Kidney tubule cell (primary cell): Measurements from ENCODE around the gene GON4L.
"Not testable (repeated sequence)": the region's sequence is repeated elsewhere in the genome, so short reads cannot be mapped to it uniquely, and the experiment has no call there.

ENCODE experiments used
- DNase-seq: peaks from one replicate; pipeline ENCODE4 v3.0.0-alpha.2; 2018; ENCODE audit warnings: low spot score

GON4L gene

DNA sequence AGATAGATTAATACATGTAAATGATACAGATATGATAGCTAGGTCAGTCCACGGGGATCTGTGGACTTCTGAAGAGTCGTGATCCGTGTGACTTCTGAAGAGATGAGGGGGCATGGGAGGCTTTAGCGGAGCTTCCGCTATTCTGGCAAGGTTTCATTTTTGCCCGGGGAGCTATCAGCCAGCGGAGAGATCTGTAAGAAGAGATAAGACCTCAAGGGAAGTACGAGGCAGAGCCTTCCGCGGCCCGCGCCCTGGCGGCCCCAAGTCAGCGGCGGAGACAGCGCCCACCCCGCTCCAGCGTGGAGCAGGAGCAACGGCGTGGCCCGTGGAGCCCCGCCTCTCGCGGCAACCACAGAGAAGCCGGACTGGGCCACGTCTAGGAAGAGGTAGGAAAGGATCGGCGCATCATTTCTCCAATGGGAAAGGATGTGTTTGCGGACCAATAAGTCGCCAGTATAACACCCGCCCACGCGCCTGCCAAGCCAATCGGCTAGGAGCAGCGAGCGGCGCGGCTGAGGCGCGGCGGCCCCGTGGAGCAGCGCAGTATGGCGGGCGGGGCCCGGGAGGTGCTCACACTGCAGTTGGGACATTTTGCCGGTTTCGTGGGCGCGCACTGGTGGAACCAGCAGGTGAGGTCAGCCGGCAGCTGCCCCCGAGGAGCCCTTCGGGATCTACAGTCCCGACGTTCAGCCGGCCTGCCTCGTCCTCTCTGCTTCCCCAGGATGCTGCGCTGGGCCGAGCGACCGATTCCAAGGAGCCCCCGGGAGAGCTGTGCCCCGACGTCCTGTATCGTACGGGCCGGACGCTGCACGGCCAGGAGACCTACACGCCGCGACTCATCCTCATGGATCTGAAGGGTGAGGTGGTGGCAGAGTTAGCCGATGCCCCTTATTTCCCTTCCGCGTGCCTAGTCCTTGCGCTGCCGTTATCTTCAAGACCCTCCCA is 111.5 kb downstream of the GON4L start:
- peak; percentile 98 for DNase-seq

DNA sequence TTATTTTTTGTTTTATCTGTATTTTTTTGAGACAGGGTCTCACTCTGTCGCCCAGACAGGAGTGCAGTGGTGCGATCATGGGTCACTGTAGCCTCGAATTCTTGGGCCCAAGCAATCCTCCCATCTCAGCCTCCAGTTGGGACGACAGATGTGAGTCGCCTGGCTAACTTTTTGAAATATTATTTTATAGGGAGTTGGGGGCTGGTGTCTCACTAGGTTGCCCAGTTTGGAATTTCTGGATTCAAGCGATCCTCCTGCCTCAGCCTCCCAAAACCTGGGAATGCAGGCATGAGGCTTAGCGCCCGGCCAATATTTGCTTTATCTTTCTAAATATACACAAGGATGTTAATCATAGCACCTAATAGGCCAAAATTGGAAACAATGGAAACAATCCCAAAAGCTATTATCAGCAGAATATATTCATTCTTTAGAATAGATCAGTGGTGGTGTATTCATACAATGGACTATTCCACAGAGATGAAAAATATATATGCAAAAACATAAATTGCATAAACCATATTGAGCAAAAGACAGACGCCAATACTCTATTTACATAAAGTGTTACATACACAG is 112.2 kb downstream of the GON4L start:
- DNase-seq = no peak

DNA sequence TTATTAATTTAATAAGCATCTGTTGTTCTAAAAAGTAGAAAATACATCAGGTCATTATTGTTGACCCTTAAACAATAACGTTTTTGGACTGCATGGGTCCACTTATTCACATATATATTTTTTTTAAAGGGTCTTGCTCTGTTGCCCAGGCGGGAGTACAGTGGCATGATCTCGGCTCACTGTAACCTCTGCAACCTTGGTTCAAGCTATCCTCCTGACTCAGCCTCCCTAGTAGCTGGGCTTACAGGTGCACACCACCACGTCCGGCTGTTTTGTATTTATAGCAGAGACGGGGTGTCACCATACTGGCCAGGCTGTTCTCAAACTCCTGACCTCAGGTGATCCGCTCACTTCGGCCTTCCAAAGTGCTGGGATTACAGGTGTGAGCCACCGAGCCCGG is 115.1 kb downstream of the GON4L start:
- DNase-seq = no peak

DNA sequence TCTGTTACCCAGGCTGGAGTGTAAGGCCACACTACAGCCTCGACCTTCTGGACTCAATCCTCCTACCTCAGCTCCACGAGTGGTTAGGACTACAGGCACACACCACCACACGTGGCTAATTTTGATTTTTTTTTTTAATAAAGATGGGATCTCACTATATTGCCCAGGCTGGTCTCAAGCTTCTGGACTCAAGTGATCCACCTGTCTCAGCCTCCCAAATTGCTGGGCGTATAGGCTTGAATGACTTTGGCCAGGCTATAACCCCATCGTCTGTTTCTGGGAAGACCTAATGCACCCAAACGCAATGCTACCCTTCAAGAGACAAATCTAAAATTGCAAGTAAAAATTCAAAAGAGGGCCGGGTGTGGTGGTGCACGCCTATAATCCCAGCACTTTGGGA is 116.0 kb downstream of the GON4L start:
- no peak for DNase-seq

DNA sequence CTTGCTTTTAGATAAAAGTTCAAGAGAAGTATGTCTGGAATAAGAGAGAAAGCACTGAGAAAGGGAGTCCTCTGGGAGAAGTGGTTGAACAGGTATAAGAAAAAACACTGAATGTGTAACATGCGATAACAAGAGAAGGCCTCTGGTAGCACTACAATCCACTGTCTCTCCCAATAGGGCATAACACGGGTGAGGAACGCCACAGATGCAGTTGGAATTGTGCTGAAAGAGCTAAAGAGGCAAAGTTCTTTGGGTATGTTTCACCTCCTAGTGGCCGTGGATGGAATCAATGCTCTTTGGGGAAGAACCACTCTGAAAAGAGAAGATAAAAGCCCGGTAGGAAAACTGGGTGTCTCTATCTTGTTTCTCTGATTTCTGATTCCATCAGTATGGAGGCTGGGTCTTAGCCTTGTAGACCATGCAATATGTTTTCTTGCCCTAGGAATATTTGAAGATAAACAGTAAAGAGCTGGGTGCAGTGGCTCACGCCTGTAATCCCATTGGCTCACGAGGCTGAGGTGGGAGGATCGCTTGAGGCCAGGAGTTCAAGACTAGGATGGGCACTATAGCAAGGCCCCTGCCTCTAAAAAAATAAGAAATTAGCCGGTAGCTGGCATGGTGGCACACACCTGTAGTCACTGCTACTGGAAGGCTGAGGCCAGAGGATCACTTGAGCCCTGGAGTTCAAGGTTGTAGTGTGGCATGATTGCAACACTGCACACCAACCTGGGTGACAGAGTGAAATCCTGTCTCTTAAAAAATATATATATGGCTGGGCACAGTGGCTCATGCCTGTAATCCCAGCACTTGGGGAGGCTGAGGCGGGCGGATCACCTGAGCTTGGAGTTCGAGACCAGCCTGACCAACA is 127.7 kb downstream of the GON4L start:
- peak; percentile 56 for DNase-seq

DNA sequence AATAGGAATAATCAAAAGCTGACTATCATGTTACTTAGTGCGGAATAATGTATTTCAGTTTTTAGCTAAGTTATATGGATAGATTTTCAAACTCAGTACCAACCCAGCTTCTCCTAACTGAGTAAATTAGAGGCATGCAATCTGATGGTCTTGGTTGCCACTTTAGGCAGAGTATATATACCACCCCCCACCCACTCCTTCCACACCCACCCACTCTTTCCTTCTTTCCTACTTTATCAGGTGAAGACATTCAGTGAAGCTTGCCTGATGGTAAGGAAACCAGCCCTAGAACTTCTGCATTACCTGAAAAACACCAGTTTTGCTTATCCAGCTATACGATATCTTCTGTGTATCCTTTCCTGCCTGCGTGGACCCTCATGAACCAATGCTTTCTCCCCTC is 131.9 kb downstream of the GON4L start:
- no peak for DNase-seq

DNA sequence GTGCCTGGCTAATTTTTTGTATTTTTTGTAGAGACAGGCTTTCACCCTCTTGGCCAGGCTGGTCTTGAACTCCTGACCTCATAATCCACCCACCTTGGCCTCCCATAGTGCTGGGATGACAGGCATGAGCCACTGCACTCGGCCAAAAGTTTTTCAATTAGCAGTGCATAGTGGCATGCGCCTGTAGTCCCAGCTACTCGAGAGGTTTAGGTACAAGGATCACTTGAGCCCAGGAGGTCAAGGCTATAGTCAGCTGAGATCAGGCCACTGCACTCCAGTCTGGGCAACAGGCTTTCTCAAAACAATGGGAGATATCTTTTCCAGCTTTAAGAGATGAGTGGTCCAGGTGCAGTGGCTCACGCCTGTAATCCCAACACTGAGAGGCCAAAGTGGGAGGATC is 137.3 kb downstream of the GON4L start:
- DNase-seq = no peak

DNA sequence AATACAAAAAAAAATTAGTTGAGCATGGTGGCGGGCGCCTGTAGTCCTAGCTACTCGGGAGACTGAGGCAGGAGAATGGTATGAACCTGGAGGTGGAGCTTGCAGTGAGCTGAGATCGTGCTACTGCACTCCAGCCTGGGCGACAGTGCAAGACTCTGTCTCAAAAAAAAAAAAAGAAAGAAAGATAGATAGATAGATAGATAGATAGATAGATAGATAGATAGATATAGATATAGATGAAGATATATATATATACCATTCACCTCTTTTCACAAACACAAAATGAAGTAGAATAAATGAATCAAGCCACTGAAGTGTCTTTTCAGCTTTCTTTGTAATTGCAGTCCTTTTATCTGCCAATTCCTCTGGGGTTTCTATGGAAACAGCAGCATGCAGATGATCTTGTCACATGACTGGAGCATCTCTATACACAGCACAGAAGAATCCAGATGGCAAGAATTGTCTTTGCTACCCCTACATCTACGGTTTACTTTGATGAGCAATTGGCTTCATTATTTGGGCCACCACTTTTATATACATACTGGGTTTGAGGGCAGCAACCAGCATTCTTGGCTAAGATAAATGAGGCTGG is 138.4 kb downstream of the GON4L start:
- not testable (repeated sequence) for DNase-seq

DNA sequence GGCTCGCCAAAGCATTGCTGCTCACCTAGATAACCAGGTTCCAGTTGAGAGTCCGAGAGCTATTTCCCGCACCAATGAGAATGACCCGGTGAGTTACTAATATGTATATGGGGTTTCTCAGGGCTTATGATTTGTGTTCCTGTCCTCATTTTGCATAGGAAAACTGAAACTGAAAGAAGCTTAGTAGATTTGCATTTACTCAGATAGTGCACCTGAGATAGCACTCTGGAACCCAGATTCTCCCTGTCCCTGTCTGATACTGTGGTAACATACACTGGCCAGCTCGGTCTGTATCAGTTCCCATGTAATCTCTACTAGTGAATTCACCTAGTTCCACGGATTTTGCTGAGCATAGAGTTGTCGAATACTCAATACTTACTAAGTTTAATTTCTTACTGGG is 140.0 kb downstream of the GON4L start:
- DNase-seq = no peak

DNA sequence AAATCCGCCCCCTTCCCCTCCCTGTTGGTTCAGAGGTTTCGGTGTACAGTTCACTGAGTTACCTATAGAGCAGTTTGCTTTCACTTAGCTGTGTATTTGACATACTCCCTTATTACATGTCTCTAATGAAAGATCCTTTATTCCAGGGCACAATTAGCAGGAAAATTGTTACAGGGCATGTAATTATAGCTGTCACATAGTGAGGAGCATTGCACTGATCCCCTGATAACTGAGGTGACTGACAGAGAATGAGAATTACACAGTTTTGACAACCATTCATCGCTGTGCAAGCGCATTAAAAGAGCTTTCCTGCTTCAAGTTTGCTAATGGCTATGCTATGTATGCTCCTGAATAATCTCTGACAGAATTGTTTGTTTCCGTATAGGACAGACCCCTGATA is 141.2 kb downstream of the GON4L start:
- no peak for DNase-seq

DNA sequence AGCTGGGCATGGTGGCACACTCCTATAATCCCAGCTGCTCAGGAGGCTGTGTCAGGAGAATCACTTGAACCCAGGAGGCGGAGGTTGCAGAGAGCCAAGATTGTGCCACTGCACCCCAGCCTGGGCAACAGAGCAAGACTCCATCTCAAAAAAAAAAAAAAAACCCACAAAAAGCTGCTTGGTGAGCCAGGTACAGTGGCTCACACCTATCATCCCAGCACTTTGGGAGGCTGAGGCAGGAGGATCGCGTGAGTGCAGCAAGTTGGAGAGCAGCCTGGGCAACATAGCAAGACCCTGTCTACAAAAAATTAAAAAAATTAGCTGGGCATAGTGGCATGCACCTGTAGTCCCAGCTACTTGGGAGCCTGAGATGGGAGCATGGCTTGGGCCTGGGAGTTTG is 142.0 kb downstream of the GON4L start:
- not testable (repeated sequence) for DNase-seq

DNA sequence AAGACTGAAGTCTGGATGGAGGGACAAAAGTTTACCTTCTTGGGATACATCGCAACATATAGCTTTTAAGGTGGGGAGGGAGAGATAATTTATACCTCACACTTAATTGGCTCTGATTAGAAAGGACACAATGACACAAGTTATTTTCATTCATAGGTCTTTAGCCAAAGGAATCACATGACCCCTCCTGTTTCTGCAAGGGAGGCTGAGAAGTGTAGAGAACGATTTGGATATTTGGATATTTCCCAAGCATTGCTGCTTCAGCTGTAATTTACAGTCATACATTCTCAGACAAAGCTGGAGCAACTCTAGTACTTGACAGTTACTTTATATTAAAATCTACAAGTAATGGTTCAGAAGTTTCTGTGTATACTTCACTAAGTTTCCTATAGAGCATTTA is 143.9 kb downstream of the GON4L start:
- DNase-seq = no peak

DNA sequence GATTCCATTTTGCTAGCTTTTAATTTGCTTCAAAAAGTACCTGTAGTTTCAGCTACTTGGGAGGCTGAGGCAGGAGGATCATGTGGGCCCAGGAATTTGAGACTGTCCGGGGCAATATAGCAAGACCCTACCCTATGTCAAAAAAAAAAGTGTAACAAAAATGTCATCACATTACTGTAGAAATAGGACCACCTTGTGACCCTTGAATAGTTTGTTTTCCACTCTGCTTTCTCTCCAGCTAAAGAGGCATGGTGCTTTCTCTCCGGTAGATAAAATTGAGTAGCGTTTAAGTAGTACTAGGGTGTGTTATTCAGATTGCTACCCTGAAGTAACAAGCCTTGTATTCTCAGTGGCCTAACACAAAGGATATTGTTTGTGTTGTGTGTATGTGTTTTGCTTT is 144.4 kb downstream of the GON4L start:
- DNase-seq = not testable (repeated sequence)

DNA sequence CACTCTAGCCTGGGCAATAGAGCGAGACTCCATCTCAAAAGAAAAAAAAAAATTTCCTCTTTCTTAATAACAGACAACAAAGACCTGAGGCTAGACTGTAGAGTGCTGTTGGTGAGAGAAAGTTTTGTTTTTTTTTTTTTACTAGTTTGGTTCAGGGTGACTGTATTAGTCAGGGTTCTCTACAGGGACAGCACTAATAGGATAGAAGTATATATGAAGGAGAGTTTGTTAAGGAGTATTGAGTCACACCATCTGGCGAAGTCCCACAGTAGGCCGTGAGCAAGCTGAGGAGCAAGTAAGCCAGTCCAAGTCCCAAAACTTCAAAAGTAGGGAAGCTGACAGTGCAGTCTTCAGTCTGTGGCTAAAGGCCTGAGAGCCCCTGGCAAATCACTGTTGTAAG is 145.6 kb downstream of the GON4L start:
- DNase-seq = not testable (repeated sequence)

DNA sequence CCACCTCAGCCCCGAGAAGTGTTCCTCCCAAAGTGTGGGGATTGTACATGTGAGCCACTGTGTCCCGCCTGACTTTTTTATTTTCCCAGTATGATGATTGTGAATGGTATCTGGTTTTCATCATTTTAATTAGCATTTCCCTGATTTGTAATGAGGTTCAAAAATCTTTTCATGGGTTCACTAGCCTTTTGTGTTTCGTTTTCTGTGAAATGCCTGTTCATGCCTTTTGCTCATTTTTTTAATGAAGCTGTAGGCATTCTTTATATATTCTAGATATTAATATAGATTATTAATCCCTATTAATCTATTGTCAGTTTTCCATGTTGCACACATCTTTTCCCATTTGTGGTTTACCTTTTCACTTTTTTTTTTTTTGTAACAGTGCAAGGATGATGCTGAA is 147.6 kb downstream of the GON4L start:
- DNase-seq = no peak

DNA sequence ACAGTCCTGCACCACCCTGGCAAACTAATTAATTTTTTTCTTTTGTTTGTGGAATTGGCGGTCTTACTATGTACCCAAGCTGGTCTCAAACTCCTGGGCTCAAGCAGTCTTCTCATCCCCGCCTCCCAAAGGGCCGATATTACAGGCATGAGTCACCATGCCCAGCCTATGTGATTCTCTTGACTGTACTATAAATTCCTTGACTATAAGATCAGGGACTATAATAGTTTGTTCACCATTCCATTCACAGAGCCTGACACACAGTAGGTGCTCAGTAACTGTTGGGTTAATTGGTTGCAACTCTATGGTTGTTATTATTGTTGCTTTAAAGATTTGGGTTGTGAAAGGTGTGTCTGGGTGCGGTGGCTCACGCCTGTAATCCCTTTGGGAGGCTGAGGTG is 150.9 kb downstream of the GON4L start:
- peak; percentile 39 for DNase-seq

DNA sequence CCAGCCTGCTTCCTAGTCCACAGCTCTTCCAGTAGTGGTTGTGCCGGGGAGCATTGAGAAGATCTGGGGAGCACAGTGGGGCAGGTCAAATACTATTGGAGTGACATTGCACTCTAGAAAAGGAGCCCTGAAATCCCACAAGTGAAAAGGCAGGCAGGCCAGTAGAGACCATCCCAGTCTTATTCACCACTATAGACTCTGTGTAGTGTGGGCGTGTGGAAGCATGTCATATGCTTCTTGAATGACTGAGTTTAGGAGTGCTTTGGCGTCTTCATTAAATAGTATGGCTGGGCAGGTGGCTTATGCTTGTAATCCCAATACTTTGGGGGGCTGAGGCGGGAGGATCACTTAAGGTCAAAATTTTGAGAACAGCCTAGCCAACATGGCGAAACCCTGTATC is 152.6 kb downstream of the GON4L start:
- not testable (repeated sequence) for DNase-seq

DNA sequence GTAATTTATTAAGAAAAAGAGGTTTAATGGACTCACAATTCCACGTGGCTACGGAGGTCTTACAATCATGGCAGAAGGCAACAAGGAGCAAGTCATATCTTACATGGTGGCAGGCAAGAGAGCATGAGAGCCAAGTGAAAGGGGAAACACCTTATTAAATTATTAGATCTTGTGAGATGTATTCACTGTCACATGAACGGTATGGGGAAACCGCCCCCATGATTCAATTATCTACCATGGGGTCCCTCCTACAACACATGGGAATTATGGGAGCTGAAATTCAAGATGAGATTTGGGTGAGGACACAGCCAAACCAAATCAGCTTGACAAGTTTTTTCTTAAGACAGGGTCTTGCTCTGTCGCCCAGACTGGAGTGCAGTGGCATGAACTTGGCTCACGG is 153.8 kb downstream of the GON4L start:
- no peak for DNase-seq

DNA sequence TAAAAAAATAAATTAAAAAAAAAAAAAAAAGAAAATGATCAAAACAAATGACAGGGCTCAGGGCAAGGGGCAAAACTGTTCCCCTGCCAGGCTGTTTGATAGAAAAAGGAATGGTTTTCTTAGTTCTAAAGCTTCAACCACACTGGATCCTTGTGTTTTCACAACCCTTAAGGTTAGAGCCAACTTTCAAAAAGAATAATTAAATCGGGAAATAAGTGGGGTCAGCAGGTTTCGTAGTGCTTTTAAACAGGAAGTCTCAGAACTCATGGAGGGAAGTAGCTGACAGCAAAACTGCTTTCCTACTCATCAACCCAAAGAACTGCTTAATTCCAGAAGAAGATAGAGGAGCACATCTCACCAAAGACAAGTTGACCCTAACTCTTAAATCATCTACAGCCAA is 155.3 kb downstream of the GON4L start:
- DNase-seq = not testable (repeated sequence)
